Measurements from ENCODE around the gene TFAP2C.

DNA sequence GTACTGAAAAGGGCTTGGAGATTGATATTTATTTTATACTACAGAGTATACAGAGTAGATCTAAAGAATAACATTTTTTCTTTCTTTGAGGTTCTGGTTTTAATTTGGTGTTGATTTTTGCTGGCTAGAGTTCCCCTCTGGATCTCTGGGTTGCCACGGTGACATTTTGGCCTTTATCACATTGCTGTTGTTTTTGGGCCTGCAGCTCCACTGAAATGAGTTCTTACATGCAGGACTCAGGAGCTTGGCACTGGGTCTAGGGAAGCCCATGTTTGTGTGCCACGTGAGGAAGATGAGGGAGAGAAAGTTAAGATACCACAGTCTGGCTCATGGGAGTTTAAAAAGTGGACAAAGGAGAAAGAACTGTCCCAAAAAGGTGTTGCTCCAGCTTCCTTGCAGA, 7.4 kb upstream of the TFAP2C start:
- TF ChIP-seq POLR2AphosphoS5 (IDR thresholded peaks at IDR 0.05; ENCODE audit: low read depth, low read length), result no peak
- TF ChIP-seq FOXP2 (optimal IDR thresholded peaks at IDR 0.05; ENCODE audit: borderline replicate concordance, extremely low read depth, extremely low read length, insufficient read depth), result no peak

Data from PFSK-1 (cell line).